HG02884 (cell line): ENCODE measurements around the gene PHLDA1.

Experiments used
- ATAC-seq: cut with Tn5 transposase; IDR thresholded peaks from one replicate; pipeline ENCODE4 v1.9.1; 2021; ENCODE audit warnings: mild to moderate bottlenecking, moderate library complexity; ENCODE audit not compliant: unreplicated experiment

PHLDA1 gene

DNA sequence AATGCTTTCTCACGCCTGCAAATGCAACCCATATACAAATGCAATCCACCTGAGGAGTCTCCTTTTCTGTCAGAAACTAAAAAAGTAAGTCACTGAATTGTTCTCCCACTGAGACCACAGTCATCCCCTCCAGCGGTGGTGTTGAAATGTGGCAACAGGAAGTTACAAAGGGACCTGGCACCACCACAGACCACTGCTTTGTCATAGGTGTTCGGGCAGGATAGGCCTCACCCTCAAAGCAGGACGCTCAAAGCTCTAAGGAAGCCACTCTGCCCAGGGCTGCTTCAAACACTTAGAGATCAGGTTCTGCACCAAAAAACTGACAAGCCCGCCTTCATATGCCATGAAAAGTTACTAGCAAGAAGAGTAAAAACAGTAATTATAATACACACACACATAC is 11.3 kb downstream of the PHLDA1 start:
- peak; percentile 45 for ATAC-seq

DNA sequence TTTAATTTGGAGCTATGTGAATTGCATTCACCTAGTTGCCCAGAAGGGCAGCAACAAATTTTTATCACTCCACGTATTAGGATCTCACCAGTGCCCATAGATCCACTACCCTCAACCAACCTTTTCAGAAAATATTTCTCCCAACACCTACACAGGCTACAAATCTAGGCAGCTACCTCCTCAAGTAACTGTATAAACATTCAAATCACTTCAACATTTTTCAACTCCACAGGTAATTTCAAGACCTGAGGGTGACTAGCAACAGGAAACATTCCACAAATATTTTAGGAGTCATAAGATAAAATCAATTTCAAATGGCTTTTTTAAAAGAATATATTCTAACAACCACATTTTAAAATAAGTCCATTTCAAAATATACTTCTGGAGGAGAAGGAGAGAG is 12.9 kb downstream of the PHLDA1 start:
- no peak for ATAC-seq

DNA sequence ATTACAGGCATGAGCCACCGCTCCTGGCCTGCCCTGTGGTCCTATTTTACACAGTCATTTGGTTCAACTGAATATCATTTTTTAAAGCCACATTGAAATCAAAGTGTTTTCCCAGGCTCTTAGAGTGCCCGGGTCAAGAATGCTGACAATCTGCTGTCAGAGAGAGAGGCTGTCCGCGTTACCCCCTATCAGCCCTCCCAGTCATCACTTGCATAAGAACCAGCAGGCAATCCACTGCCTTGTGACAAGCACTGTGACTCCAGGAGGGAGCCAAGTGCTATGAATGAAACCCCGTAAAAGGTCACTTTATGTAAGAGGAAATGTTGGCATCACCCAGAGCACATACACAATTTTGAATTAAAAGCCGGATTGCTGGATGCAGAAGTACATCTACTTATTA is 13.5 kb downstream of the PHLDA1 start:
- no peak for ATAC-seq

DNA sequence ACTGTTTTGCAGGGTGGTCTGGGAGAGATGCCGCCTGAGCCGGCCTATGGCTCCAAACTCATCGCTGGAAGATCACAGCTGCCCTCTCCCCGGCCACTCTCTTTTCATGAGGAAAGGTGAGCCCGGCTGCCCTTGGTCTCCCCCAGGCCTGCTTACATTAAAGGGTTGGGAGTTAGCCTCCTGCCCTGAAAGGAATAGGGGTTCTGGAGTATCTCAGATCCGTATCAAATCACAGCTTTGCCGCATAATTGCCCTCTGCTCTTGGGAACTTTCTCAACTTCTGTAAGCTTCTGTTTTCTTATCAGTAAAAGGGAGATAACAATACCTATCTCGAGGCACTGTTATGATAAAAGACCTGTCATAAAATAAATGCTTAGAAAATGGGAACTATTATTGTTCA is 17.6 kb downstream of the PHLDA1 start:
- no peak for ATAC-seq

- ATAC-seq: no peak
Observed at GRCh38 chr12:76013603-76014002, 18.0 kb downstream of the PHLDA1 start.

GRCh38 chr12:76012644-76013043 is 18.9 kb downstream of the PHLDA1 start:
- ATAC-seq: no peak

- ATAC-seq: no peak
Observed at GRCh38 chr12:76010732-76011458, 20.7 kb downstream of the PHLDA1 start.

DNA sequence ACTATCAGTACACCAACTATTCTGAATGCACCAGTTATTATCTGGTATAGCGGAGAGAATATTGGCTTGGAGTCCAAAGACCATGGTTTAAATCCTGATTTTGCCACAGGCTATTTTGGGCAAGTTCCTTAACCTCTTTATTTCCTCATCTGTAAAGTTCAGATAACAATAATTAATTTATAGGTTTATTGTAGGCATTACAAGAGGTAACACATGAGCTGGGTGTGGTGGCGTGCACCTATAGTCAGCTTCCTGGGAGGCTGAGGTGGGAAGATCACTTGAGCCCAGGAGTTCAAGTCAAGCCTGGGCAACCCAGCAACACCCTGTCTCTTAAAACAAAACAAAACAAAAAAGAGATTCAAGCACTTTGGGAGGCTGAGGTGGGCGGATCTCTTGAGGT is 23.1 kb downstream of the PHLDA1 start:
- ATAC-seq: no peak

DNA sequence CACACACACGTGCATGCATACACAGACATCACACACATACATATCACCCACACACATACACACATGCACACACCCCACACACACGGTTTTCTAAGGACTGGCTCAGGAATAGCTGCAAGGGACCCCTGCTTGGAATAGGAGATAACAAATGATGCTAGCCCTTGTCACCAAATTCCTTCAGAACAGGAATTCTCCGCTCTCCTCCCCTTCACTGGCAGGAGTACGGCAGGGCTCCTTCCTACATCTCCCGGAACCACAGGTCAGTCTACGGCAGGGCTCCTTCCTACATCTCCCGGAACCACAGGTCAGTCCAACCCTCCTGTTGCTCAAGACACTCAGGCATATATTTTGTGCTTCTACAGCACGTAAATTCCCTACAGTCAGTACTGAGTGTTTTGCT is 23.9 kb downstream of the PHLDA1 start:
- ATAC-seq: no peak

DNA sequence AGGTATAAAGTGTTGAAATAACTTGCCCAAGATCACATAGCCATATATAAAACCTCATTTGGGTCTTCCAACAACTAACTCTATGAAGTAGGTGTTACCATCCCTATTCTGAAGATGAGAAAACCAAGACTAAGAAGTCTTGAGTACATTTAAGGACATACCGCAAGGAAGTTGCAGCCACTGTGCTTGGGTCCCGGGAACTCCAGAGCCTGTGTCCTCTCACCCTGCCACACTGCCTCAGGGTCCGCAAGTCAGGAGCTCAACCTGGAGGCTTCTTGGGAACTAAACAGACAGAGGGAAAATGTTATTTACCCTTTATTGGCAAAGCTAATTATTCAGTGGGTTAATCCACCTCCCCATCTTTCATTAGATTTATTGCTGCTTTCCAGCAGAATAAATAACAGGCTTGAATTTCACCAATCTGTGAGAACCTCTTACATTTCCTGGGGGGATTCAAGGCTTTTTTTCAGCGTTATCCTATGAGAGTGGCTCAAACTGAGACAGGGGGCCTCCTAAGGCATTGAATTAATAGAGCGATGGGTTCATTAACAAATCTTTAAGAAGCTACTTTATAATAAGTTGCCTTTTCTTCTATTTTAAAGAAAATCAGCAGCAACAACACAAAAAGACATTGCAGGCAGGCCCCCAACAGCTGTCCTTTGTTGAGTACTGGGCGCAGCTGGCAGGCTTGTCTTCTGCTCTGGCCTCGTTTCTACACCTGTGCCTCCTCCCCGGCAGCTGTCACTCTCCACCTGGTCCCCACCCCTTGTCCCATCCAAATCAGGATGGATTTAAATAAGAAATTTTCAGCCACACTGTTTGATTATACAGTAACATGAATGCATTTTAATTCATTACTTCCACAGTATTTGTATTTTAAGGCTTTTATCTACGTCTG is 25.3 kb downstream of the PHLDA1 start:
- no peak for ATAC-seq

DNA sequence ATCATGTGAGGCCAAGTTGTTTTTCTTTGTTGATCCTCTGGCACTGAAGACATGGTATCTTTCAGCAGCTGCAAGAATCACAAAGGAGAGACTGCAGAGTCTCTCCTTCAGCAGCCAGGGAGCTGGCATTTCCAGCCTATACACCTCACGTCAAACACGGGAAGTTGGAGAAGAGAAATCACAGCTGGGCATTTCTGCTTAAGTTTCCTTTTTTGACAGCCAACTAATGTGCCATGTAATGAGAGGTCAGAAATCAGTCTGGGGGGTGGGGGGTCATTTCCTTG is 28.3 kb downstream of the PHLDA1 start:
- ATAC-seq: no peak

DNA sequence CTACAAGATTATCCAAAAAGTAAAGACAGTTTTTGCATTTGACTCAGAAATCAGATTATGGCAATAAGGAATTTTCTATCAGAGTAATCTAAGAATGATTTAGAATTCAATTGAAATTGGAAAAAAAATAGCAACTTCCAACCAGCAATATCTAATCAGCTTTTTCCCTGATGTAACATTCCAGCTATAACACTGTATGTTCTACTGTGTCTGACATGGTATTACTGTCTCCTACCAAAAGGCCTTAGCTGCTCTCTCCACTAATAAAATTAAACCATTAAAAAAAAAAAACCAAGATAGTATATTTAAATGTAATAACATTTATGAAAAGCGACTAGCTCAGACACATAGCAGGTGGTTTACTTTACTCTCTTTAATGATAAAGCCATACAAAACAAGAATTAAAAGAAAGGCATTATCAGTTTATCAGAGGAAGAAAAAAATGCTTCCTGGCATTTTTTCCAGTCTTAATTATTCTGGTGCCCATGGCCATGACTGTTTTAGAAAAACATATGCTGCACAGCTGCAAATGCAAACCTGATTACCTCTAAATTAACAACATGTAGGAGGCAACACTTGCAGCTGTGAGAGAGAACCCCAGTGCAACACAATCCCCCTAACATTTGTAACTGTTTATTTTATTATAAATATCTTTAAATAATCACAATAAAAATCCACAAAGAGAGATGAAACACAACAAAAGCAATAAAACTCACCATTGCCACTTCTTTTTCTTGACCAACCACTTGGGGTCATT is 28.8 kb downstream of the PHLDA1 start:
- no peak for ATAC-seq

DNA sequence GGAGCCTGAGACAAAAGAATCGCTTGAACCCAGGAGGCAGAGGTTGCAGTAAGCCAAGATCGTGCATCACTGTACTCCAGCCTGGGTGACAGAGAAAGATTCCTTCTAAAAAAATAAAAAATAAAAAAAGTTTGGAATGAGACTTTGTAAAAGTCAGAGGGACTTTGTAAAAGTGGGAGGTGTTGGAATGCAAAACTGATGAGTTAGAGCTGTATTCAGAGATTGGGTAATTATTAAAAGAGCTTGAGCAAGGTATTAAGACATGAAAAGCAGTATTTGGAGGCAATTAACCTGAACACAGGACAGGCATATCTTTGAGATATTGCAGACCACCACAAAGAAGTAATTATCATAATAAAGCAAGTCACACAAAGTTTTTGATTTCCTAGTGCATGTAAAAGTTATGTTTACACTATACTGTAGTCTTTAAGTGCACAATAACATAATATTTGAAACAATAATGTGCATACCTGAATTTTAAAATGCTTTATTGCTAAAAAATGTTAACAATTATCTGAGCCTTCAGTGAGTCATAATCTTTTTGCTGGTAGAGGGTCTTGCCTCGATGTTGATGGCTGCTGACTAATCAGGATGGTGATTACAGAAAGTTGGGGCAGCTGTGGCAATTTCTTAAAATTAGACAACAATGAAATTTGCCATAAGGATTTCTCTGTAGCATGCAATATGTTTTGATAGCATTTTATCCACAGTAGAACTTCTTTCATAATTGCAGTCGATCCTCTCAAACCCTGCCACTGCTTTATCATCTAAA is 33.1 kb downstream of the PHLDA1 start:
- no peak for ATAC-seq

GRCh38 chr12:75997658-75998057 is 33.9 kb downstream of the PHLDA1 start:
- ATAC-seq: no peak

DNA sequence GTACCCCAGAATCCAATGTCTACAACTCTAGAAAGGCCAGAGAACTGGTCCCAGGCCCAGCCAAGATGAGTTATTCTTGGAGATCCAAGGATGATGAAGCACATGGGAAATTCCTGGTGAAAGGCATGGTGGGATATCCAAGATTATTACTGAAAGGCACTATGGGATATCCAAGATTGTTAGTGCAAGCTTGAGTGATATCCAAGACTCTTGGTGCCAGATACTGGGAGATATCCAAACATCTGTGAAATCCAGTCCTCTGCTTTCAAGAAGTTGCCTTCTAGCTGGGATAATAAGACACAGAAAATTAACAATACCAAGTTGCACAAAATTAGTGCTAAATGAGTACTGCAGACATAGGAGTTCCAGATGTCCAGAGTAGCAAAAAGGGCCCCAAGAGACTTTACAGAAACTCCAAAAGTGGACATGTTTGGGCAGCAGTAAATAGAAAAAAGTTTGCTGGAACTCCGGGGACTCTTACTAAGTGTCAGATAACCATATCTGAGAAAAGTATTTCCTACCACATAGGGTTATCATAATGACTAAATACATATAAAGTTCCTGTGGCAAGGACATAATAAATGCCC is 34.6 kb downstream of the PHLDA1 start:
- ATAC-seq: no peak

- no peak for ATAC-seq
Observed at GRCh38 chr12:75995691-75996090, 35.9 kb downstream of the PHLDA1 start.

DNA sequence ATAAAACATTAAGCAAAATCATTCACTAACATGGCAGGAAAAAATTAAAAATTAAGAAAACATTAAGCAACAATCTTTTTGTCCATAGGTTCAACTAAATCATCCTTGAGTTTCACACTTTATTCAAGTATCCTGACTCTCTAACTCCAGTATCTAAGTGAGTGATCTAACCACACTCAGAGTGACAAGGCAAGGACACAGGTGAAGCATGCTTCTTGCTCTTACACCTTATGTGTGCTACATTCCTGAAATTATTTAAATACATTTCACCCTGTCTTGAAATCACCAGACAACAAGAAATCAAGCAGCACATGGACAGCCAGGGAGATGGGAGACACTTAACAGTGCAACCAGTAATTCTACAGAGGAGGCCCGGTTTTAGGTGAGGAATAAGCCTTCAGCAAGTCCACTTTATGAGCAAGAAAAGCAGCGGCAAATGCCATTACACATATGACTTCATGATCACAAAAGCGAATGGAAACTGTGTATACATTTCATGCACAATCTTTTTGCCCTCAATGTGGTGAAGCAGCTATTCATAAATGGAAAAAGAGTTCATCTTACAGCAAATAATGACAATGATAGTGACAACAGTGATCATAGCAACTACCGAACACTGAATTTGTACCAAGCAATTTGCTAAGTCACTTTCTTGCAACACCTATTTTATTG is 37.4 kb downstream of the PHLDA1 start:
- no peak for ATAC-seq

DNA sequence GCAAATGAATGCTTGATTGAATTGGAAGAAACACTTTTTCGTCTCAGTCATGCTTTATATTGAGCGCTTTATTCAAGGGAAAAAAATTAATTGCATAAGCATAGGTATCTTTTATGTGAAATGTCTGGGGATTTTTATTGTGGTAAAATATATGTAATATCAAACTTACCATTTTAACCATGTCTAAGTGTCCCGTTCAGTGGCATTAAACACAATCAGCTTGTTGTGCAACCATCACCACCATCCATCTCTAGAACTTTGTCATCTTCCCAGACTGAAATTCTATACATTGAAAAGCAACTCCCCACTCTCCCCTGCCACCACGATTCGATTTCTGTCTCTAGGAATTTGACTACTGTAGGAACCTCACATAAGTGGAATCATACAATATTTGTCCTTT is 39.8 kb downstream of the PHLDA1 start:
- no peak for ATAC-seq

DNA sequence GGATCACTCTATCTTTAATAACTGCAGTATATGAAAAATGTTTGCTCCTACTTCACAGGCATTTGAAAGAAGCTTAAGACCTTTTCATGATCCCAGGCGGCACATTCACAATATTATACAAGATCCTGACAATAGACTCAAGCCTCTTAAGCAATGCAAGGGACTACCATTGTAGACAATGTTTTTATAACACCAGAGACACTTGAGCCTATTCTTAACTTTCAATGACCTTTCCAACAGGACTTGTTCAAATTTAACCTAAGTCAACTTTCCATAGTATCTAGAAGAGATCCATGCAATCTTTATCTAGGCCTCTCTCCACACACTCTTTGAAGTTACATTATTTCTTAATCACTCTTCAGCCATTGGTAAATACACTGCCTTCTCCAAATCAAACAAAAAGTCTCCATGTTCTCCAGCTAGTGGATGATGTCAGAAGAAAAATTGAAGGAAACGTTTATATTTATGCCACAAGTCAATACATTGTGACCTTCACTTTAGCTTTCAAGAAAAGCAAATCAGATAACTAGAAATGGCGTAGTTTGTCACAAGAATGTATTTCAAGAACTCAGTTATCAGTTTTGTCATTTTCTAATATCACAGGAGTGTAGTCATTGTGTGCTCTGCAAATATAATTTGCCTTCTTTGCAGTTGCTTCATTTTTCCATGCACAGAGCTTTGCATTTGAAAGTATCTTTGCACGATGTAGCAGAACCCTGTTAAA is 41.2 kb downstream of the PHLDA1 start:
- ATAC-seq: no peak
